LNCaP clone FGC (cell line): ENCODE results near the gene ULBP2.
"Not testable (repeated sequence)": the region's sequence is repeated elsewhere in the genome, so short reads cannot be mapped to it uniquely, and the experiment has no call there.

Experiments used
- DNase-seq: peaks from one replicate; pipeline ENCODE4 v3.0.0-alpha.2; 2011; ENCODE audit warnings: low read depth
- H3K4me3 ChIP-seq: 2 replicates; pipeline ENCODE4 v1.5.1; 2011; ENCODE audit warnings: mild to moderate bottlenecking, low read depth, low read length, control low read depth
- CTCF ChIP-seq: IDR thresholded peaks from 2 replicates; pipeline ENCODE4 v1.5.1; 2012; ENCODE audit warnings: mild to moderate bottlenecking; ENCODE audit not compliant: control insufficient read depth, insufficient read depth; ENCODE audit errors: extremely low read depth

The ULBP2 gene

DNA sequence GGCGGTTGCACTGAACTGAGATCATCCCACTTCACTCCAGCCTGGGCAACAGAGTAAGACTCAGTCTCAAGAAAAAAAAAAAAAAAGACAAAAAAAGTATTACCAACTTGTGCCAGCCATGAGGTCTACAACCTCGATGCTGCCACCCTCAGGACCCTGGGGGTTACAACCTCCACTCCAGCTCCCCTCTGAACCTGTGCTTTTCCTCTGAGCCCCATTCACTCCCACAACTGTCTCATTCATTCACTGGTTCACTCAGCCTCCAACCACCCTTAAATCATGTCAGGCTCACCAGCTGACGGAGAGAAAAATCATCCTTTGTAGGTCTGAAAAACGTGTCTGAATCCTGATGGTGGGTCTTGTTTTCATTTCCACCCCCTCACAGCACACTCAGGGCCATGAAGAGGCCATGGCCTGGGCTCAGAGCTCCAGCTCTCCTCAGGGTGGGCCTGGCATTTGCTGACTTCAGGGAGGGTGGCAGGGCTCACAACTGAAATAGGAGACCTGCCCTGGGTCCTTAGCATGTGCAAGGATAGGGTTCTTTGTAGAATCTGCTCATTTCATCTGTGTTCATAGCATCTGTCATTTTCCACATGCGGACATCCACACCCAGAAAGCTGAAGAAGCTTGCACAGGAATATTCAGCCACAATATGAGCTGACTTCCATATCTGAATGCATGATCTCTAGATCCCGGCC is 20.1 kb downstream of the ULBP2 start:
- no peak for TF ChIP-seq CTCF
- DNase-seq = no peak

GRCh38 chr6:149962461-149963211 is 20.8 kb downstream of the ULBP2 start:
- H3K4me3 ChIP-seq = peak overlapping the region; percentile 53; the same call in 1 of the 2 replicates
- no peak for DNase-seq
- no peak for TF ChIP-seq CTCF

More for the DNA sequence above, 20.1 kb downstream of the ULBP2 start:
- no peak overlapping the region for H3K4me3 ChIP-seq

- peak overlapping the region; percentile 53 for H3K4me3 ChIP-seq
- TF ChIP-seq CTCF = no peak
- no peak for DNase-seq
Measured at GRCh38 chr6:149963212-149963461, 21.3 kb downstream of the ULBP2 start.

DNA sequence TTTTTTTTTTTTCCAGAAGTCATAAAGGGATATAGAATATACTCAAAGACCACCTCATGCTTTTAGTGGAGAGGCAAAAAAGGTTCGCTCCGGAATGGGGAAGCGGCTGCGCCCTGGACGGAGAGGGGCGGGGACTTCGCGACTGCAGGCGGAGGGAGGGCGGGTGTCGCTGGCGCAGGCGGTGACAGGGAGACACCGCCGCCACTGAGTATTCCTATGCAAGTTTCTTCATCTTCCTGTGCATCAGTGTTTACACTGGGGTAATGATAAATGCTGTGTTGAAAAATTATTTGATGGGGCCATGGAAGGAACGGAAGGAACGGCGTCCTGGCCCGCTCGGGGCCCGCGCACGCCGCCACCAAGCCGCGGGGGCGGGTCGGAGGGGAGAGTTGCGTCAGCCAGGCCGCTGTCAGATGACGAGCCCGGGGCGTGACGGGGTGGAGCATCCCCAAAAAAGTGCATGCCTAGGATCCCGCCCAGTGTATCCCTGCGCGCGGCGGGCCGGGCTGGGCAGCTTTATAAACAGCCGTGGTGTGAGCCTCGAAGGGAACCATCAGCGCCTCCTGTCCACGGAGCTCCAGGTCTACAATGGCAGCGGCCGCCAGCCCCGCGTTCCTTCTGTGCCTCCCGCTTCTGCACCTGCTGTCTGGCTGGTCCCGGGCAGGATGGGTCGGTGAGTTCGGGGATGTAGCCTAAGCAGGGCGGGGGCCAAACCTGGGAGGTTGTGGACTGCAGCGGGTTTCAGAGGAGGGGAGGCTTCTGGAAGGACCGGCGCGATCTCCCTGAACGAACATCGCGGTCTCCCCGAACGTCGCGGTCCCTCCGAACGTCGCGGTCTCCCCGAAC is 21.9 kb downstream of the ULBP2 start, which contains the start of gene ULBP1:
ULBP1 (plus strand) TSS at position 482 of the 846 bp plus-strand sequence; CDS start at position 589, 107 bp downstream.
- peak; percentile 66 for DNase-seq
- no peak for TF ChIP-seq CTCF
- peak within 1 kb of the TSS; percentile 53 for H3K4me3 ChIP-seq

DNA sequence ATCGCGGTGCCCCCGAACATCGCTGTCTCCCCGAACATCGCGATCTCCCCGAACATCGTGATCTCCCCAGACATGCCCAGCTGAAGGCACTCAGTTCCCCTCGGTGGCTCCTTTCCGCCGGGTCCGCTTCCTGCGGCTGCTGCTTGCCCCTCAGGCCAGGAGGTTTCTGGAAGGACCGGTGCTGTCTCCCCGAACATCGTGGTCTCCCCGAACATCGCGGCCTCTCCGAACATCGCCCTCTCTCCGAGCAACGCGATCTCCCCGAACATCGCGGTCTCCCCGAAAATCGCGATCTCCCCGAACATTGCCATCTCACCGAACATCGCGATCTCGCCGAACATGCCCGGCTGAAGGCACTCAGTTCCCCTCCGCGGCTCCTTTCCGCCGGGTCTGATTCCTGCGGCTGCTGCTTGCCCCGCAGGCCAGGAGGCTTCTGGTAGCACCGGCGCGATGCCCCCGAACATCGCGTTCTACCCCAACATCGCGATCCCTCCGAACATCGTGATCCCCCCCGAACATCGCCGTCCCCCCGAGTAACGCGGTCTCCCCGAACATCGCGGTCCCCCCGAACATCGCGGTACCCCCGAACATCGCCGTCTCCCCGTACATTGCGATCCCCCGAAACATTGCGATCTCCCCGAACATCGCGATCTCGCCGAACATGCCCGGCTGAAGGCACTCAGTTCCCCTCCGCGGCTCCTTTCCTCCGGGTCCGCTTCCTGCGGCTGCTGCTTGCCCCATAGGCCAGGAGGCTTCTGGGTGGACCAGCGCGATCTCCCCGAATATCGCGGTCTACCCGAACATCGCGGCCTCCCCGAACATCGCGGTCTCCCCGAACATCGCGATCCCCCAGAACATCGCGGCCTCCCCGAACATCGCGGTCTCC is 22.7 kb downstream of the ULBP2 start:
- no peak for TF ChIP-seq CTCF
- no peak for DNase-seq
- peak overlapping the region; percentile 53 for H3K4me3 ChIP-seq

- TF ChIP-seq CTCF = no peak
- no peak overlapping the region for H3K4me3 ChIP-seq
- no peak for DNase-seq
Measured at GRCh38 chr6:149965194-149966020, 23.6 kb downstream of the ULBP2 start.

GRCh38 chr6:149966319-149966718 is 24.5 kb downstream of the ULBP2 start:
- not testable (repeated sequence) for DNase-seq, H3K4me3 ChIP-seq
